Stimulated activated CD8-positive, alpha-beta memory T cell treated with anti-CD3 and anti-CD28 coated beads, Interleukin-4, amount 100 ng/mL, for 24 hours (primary cell): ENCODE results near the gene C1orf87.

Experiments used
- DNase-seq: peaks from one replicate; pipeline ENCODE4 v3.0.0-alpha.2; 2020; ENCODE audit warnings: low read depth

Gene C1orf87

DNA sequence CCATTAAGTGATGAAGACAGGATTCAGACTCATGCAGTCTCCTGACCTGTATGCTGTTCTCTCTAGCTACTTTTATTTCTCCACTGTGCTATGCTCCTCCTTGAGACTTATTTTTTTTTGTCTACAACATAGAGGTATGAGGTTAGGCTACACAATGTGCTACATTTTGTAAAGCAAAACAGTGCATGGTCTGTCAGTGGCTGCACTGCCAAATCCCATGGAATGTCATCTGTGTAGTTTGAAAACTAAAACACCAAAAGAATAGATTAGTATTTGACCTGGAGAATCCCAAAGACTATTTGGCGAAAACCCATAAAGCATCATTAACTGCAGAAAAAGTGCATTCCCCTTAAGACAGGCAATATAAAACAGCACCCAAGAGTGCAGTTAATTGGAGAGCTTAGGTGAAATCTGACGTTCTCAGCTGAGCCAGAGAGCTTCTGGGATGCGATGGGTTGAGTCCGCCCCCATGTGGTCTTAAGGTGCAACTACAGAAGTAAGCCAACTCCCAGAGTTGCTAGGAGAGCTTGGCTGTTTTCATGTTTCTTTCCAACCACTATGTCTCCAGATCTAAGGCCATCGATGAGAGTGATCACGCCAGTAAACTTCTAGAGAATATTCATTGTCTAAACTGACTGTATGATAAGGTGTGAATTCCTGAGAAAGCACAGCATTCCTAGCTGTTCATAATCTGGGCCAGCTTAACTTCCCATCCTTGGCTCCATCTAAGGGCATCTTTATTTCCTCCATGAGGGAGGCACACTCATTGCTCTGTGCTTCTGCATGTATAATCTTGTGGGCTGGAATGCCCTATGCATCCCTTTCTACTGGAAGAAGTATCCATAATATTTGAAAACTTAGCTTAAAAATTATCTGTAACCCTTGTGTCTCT lies 126.3 kb downstream of the C1orf87 start:
- no peak for DNase-seq

DNA sequence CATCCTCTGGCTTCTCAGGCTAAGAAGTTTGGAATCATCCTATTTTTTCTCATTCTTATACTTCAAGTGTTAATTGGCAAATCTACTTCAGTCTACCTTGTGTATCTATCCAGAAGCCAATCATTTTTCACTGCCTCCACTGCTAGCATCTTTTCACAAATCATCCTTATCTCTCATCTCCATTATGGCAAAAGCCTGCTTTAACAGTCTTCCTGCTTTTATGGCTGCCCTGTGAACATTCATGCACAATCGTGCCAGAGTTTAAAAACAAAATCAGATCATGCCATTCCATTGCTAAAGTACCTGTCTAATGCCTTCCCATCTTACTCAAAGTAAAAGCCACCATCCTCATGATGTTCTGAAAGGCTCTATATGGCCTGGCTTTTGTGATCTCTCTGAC lies 127.8 kb downstream of the C1orf87 start:
- DNase-seq, result no peak
